Trophoblast cell (in vitro differentiated cells and primary cell): Measurements from ENCODE around the gene RIC3.

Experiments used
- DNase-seq, 2 donors: peaks; one replicate each; pipeline ENCODE4 v3.0.0-alpha.2; 2016
- H2AFZ ChIP-seq: 2 replicates; pipeline ENCODE4 v1.6.1; 2013; ENCODE audit warnings: low read length, moderate library complexity, mild to moderate bottlenecking; ENCODE audit not compliant: insufficient read depth, poor library complexity
- H2AK5ac ChIP-seq: 2 replicates; pipeline ENCODE4 v1.6.1; 2013; ENCODE audit warnings: mild to moderate bottlenecking, low read length
- H2BK120ac ChIP-seq: 2 replicates; pipeline ENCODE4 v1.6.1; 2013; ENCODE audit warnings: low read length, mild to moderate bottlenecking, moderate library complexity; ENCODE audit not compliant: insufficient read depth, poor library complexity
- H2BK12ac ChIP-seq: 2 replicates; pipeline ENCODE4 v1.6.1; 2013; ENCODE audit warnings: mild to moderate bottlenecking, low read length, moderate library complexity
- H2BK5ac ChIP-seq: 2 replicates; pipeline ENCODE4 v1.6.1; 2013; ENCODE audit warnings: low read length, low read depth, moderate library complexity, mild to moderate bottlenecking; ENCODE audit not compliant: poor library complexity
- H3K14ac ChIP-seq: 2 replicates; pipeline ENCODE4 v1.6.1; 2013; ENCODE audit warnings: mild to moderate bottlenecking, low read length
- H3K18ac ChIP-seq: 2 replicates; pipeline ENCODE4 v1.6.1; 2013; ENCODE audit warnings: mild to moderate bottlenecking, low read length
- H3K23ac ChIP-seq: 2 replicates; pipeline ENCODE4 v1.6.1; 2013; ENCODE audit warnings: low read length
- H3K27ac ChIP-seq: 2 replicates; pipeline ENCODE4 v1.5.1; 2013; ENCODE audit warnings: low read depth, mild to moderate bottlenecking, inconsistent platforms, low read length, moderate library complexity
- H3K27me3 ChIP-seq: 2 replicates; pipeline ENCODE4 v1.6.1; 2013; ENCODE audit warnings: inconsistent platforms, mild to moderate bottlenecking, low read length, moderate library complexity; ENCODE audit not compliant: insufficient read depth
- H3K36me3 ChIP-seq, 2 experiments: 1 replicate in 1 of 2; 2 replicates in 1 of 2; pipeline ENCODE4 v1.6.1; 2013; ENCODE audit warnings: low read length in 2 of 2, mild to moderate bottlenecking in 2 of 2, moderate library complexity in 1 of 2; ENCODE audit not compliant: insufficient read depth in 2 of 2, control insufficient read depth in 1 of 2
- H3K4ac ChIP-seq: 2 replicates; pipeline ENCODE4 v1.6.1; 2013; ENCODE audit warnings: low read depth, mild to moderate bottlenecking, low read length, moderate library complexity
- H3K4me1 ChIP-seq, 2 experiments: 1 replicate in 1 of 2; 2 replicates in 1 of 2; pipeline ENCODE4 v1.6.1; 2013; ENCODE audit warnings: low read length in 2 of 2, mild to moderate bottlenecking in 2 of 2, moderate library complexity in 1 of 2; ENCODE audit not compliant: insufficient read depth in 2 of 2, control insufficient read depth in 1 of 2
- H3K4me2 ChIP-seq: 2 replicates; pipeline ENCODE4 v1.6.1; 2013; ENCODE audit warnings: inconsistent platforms, mild to moderate bottlenecking, low read length, moderate library complexity
- H3K4me3 ChIP-seq: 2 replicates; pipeline ENCODE4 v1.5.1; 2013; ENCODE audit warnings: mild to moderate bottlenecking, low read depth, low read length, inconsistent platforms
- H3K79me1 ChIP-seq: one replicate; pipeline ENCODE4 v1.6.1; 2013; ENCODE audit warnings: low read length
- H3K79me2 ChIP-seq: 2 replicates; pipeline ENCODE4 v1.6.1; 2013; ENCODE audit warnings: low read length, mild to moderate bottlenecking; ENCODE audit not compliant: control insufficient read depth, insufficient read depth, poor library complexity
- H3K9ac ChIP-seq: 2 replicates; pipeline ENCODE4 v1.6.1; 2013; ENCODE audit warnings: mild to moderate bottlenecking, low read length
- H3K9me3 ChIP-seq: 2 replicates; pipeline ENCODE4 v1.6.1; 2013; ENCODE audit warnings: low read depth, mild to moderate bottlenecking, control low read depth, inconsistent platforms, low read length; ENCODE audit not compliant: insufficient read depth
- H4K12ac ChIP-seq: 2 replicates; pipeline ENCODE4 v1.6.1; 2013; ENCODE audit warnings: low read depth, mild to moderate bottlenecking, low read length, moderate library complexity
- H4K8ac ChIP-seq: 2 replicates; pipeline ENCODE4 v1.6.1; 2013; ENCODE audit warnings: low read depth, mild to moderate bottlenecking, low read length, moderate library complexity
- H4K91ac ChIP-seq: one replicate; pipeline ENCODE4 v1.6.1; 2013; ENCODE audit warnings: low read depth, mild to moderate bottlenecking, low read length, moderate library complexity
- WGBS: extraction: QIAGEN DNeasy Blood & Tissue Kit; methylation state at CpG from one replicate; pipeline ENCODE4 v1.1.7; 2013; ENCODE audit warnings: missing lambda C conversion rate; ENCODE audit not compliant: insufficient read length, insufficient coverage; ENCODE audit errors: extremely low coverage; 5-methylcytosine and 5-hydroxymethylcytosine counted together

The RIC3 gene

DNA sequence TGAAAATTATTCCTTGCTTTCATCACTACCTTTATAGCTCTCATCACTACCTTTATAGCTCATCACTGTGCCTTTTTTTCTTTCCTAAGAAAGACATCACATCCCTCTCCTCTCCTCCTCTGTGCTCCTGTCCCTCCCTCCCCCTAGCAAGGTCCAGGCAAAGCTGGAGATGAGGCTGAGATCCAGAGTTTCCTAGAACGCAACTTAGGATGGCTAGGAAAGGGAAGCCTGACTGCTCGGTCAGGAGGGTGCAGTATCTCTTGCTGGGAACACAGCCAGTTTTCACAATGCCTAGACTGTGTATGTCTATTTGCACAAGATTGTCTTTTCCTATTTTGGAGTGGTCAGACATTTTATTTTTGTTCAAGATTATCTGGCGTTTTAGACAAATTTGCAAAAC, 63.2 kb downstream of the RIC3 start:
- Histone ChIP-seq H2BK5ac (no peak overlapping the region), H2BK12ac (no peak overlapping the region), H3K18ac (no peak overlapping the region), H3K4me3 (no peak overlapping the region), H3K23ac (no peak overlapping the region), H3K79me1 (no peaks in the 10 kb centered on the region), H3K79me2 (no peaks in the 10 kb centered on the region), H2BK120ac (no peak overlapping the region), H3K4me1 (no peaks in the 10 kb centered on the region), H2AFZ (no peak overlapping the region), H4K91ac (no peak overlapping the region), H3K27ac (no peak overlapping the region), H2AK5ac (no peak overlapping the region), H3K27me3 (no peaks in the 10 kb centered on the region), H3K14ac (no peak overlapping the region), H3K4me2 (no peak overlapping the region), H3K36me3 (peaks cover 5 to 10% of the 10 kb centered on the region in 2 experiments), H3K9ac (no peak overlapping the region), H4K8ac (no peak overlapping the region), H4K12ac (no peak overlapping the region), H3K4ac (no peak overlapping the region), H3K9me3 (no peaks in the 10 kb centered on the region)
- no CpG with 5 or more reads among the region's 3 CpGs for WGBS
- no peak for DNase-seq

DNA sequence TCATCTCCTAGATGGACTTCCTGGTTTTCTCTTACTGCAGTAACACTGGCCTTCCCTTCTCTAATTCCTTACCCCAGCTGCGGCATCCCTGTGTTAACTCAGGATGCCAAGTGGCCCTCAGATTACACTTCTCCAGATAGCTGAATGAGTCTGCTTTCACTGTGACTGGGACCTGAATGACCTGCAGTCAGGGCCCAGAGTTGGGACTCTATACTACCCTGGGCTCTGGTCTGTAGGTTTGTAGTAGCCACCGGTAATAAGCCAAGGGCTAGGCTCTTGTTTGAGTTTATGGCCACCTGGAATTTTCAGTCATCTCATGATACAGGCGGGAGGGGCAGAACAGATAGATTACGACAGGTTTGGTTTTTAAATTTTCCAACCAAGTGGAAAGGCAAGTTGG, 63.7 kb downstream of the RIC3 start:
- H3K79me1 ChIP-seq, result no peaks in the 10 kb centered on the region
- H3K14ac ChIP-seq, result no peak overlapping the region
- no peak overlapping the region for H3K4me3 ChIP-seq
- H4K91ac ChIP-seq, result no peak overlapping the region
- no peak overlapping the region for H2BK12ac ChIP-seq
- H2BK5ac ChIP-seq, result no peak overlapping the region
- no peak overlapping the region for H2AFZ ChIP-seq
- H3K4ac ChIP-seq, result no peak overlapping the region
- H3K27me3 ChIP-seq, result no peaks in the 10 kb centered on the region
- H3K18ac ChIP-seq, result no peak overlapping the region
- H3K9me3 ChIP-seq, result no peaks in the 10 kb centered on the region
- H3K23ac ChIP-seq, result no peak overlapping the region
- DNase-seq, result no peak
- H2AK5ac ChIP-seq, result no peak overlapping the region
- H3K4me1 ChIP-seq, result no peaks in the 10 kb centered on the region
- H3K36me3 ChIP-seq, result peaks cover 5 to 15% of the 10 kb centered on the region in 2 experiments
- WGBS, result no CpG with 5 or more reads among the region's 4 CpGs
- H3K9ac ChIP-seq, result no peak overlapping the region
- no peak overlapping the region for H3K4me2 ChIP-seq
- no peak overlapping the region for H2BK120ac ChIP-seq
- no peak overlapping the region for H4K12ac ChIP-seq
- no peak overlapping the region for H4K8ac ChIP-seq
- no peaks in the 10 kb centered on the region for H3K79me2 ChIP-seq
- H3K27ac ChIP-seq, result no peak overlapping the region

DNA sequence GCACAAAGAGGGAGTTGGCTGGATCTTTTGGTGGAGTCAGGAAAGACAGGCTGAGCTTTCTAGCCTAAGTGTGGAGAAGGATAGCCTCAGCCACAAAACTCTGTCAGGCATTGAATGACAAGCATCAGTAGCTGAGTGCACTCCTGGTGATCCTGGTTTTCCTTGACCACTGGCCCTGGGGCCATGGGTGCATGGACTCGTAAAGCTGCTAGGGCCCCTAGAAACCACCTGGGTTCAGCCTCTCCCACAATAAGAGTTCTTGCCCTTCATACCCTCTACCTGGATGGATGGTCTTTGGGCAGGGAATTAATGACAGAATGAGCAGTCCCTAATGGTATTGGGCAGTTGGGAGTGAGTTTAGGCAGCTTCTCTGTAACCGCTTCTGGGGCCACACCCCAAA, 64.9 kb downstream of the RIC3 start:
- Histone ChIP-seq H3K79me1 (no peaks in the 10 kb centered on the region), H3K4ac (no peak overlapping the region), H4K12ac (no peak overlapping the region), H3K4me1 (no peaks in the 10 kb centered on the region), H4K8ac (no peak overlapping the region), H2BK5ac (no peak overlapping the region), H2AK5ac (no peak overlapping the region), H3K9me3 (no peaks in the 10 kb centered on the region), H2AFZ (no peak overlapping the region), H3K14ac (no peak overlapping the region), H3K27me3 (no peaks in the 10 kb centered on the region), H4K91ac (no peak overlapping the region), H3K4me3 (no peak overlapping the region), H3K9ac (no peak overlapping the region), H3K4me2 (no peak overlapping the region), H3K23ac (no peak overlapping the region), H3K36me3 (peaks cover 6 to 21% of the 10 kb centered on the region in 2 experiments), H3K18ac (no peak overlapping the region), H3K79me2 (no peaks in the 10 kb centered on the region), H3K27ac (no peak overlapping the region), H2BK120ac (no peak overlapping the region), H2BK12ac (no peak overlapping the region)
- WGBS, result no CpG with 5 or more reads among the region's 2 CpGs
- no peak for DNase-seq

DNA sequence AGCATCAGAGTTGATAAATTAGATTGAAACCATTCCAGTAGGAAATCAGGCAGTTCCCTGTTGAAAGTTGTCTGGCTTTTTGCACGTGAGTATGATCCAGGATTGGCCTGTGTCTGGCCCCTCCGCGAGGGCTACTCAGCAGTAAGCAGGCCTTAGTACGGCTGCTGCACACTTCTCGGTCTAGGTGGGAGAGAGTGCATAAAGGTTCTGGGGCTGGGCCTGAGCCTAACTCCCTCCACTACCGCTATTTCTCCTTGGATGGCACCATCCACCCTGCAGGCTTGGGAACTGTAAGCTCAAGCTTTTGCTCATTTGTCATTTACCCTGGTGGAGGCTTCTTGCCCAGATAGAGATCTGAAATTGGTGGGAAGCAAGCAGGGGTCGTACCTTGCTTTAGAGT, 65.9 kb downstream of the RIC3 start:
- no peak overlapping the region for H2BK5ac ChIP-seq
- no peak overlapping the region for H4K91ac ChIP-seq
- no peaks in the 10 kb centered on the region for H3K79me2 ChIP-seq
- no peak overlapping the region for H4K12ac ChIP-seq
- H3K4me2 ChIP-seq, result no peak overlapping the region
- no peaks in the 10 kb centered on the region for H3K4me1 ChIP-seq
- H3K27ac ChIP-seq, result no peak overlapping the region
- no peak overlapping the region for H2BK12ac ChIP-seq
- H4K8ac ChIP-seq, result no peak overlapping the region
- H2AK5ac ChIP-seq, result no peak overlapping the region
- no peak overlapping the region for H3K9ac ChIP-seq
- H2BK120ac ChIP-seq, result no peak overlapping the region
- no CpG with 5 or more reads among the region's 7 CpGs for WGBS
- no peaks in the 10 kb centered on the region for H3K9me3 ChIP-seq
- no peak for DNase-seq
- no peak overlapping the region for H3K23ac ChIP-seq
- H3K4ac ChIP-seq, result no peak overlapping the region
- no peak overlapping the region for H3K14ac ChIP-seq
- H3K36me3 ChIP-seq, result peaks cover 9 to 26% of the 10 kb centered on the region in 2 experiments
- no peak overlapping the region for H2AFZ ChIP-seq
- H3K79me1 ChIP-seq, result no peaks in the 10 kb centered on the region
- H3K4me3 ChIP-seq, result no peak overlapping the region
- no peaks in the 10 kb centered on the region for H3K27me3 ChIP-seq
- H3K18ac ChIP-seq, result no peak overlapping the region
